ENCODE data around the gene PARD3B. TPM values are rescaled to one million over a fixed set of nuclear protein-coding genes. Genes with fewer than 3 reads are reported as not detected.

PARD3B gene
- total RNA-seq, 1 donor from 2014 or later, result 4.3 TPM

- no peak for ATAC-seq
These were observed 994.3 kb downstream of the PARD3B start for GRCh38 chr2:205539603-205540002.

GRCh38 chr2:205540036-205540435 is 994.8 kb downstream of the PARD3B start:
- ATAC-seq, result no peak

- no peak for ATAC-seq
These were observed 998.1 kb downstream of the PARD3B start for GRCh38 chr2:205543262-205543843.

GRCh38 chr2:205543937-205544702 is 998.8 kb downstream of the PARD3B start:
- no peak for ATAC-seq

DNA sequence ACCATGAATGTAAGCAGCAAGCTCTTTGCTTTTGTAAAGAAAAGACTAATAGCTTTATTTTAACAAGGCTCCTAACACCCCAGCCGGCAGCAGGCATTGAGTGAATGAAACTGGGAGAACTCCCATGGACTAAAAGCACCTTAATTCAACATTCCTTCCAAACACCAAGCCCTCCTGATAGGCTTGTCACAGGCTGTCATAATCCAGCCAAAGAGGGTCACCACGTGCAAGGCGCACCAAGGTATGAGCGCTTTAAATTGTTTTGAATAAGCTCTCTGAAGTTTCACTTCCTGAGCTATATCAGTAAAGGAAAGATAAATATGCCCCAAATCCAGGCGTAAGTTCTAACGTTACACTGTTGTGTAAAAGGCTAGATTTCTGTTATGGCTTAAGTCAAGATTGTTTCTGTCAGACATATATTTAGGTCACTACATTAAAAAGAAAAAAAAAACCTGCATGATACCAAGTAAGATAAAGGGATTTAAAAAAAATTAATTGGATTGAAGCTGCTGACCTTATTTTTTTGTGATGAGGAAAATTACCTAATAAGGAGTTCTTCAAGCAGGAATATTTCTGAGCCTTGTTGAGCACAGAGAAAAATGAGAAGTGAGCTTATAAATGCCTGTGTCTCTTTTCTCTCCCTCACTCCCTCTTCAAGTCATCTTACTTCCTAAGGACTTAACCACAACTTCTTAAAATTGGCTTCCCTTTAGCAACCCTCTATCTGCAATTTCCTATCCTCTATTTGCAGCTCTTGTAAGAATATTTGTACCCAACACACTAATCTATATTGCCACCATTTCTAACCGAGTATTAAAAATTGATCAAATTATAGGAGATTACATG is 1000.9 kb downstream of the PARD3B start:
- ATAC-seq, result no peak

DNA sequence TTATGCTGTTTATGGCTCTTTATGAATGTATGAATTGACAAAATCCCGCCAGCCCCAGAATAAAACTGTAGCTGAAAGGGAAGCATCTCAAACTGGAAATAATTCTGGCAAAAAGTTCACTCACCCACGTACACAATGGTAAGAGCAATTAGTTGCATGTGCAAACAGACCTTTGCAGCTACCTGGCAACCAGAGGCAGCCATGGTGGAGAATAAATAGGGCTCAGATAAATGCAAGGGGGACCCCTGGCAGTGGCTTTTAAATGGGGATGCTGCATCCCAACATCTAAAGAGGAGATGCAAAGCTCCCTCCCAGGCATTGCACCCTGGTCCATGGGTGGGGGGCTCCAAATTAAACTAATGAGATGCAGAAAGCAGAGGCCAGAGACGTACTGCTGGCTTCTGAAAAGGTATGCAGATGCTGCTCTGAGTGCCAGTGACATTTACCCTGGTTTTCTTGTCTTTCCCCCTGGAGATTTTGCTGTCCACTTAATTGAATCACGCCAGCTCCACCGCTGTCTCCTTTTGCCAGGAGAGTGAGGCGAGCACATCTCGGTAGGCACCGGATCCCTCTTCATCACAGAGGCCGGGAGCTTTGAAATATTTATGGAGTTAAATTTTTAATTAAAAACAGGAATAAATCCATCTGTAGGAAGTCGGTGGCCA is 1010.4 kb downstream of the PARD3B start:
- no peak for ATAC-seq

GRCh38 chr2:205556357-205556756 is 1011.1 kb downstream of the PARD3B start:
- no peak for ATAC-seq

DNA sequence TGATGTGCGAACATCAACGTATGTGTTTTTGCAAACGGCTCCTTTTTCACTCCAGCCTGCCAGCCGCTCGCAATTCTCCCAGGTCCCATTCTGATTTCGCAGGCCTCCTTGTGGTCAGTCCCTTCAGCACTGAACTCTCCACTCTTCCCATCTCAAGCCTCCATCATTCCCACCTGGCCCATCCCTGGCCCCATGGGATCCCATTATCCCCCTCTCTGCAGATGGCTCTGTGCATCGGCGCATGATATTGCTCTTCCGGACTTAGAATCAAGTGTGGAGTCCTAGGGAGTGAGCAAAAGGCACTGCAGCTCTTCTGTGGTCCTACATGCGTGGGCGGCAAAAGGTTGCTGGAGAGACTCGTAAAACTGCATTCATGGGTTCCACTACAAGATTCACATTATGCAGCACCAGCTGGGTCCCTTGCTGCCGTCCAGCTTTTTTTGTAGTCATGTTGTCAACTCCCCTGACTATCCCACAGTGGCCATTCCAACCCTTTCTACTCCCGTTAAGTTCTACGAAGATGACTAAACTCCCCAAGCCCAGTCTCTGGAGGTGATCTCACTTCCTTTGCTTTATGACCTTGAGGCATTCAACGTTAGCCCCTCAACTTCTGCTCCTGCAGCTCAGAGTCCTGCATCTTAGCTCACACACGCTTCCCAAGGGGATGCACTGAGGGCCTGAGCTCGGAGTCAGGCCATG is 1011.7 kb downstream of the PARD3B start:
- no peak for ATAC-seq

DNA sequence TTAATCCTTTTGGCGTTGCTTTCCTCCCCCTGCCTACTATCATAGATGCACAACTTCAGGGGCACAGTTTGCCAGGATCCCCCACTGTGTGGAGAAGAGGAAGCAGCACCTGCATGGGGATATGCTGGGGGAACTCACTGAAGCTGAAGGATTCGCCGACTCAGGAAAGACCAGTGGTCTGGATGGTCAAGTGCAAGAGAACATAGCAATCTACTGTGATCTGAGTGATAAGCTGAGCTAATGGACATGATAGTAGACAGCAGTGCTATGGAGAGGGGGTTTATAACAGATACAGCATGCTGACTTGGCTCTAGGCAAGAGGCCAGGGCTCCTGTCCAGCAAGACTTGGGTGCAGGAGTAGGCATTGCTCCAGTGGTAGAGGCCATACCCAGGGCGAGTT is 1012.6 kb downstream of the PARD3B start:
- ATAC-seq, result no peak

DNA sequence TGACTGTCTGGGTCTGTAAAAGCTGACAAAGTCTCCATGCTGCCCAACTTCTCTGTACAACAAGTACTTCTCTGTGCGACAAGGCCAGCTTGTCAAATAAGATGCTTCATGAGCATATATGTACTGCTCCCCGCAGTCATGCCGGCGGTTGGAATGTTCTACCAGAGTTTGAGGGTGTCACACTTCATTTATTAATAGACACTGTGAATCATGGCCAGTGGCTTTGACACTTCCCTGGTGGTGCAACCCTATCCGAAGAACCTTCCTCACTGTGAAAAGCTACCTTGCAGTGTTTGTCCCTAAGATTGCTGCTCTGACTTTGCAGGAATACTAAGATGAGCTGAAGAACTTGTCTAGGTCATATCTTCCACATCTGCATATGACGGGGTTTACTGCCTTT is 1016.2 kb downstream of the PARD3B start:
- no peak for ATAC-seq

DNA sequence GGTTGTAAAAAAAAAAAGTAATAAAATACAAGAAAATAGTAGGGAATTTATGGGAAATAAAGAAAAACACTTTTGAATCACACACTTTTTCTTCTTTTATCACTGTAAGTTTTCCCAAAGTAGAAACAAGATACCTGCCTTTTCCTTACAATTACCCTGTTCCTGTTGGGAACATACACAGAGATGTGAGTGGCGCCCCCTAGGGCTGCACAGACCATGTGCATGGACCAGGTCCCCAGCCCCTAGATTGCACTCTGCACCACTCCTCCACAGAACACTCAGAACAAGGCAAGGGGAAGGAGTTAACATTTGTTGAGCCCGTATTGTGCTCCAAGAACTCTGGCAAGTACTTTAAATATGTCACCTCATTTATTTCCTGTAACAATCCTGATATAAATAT is 1018.4 kb downstream of the PARD3B start:
- no peak for ATAC-seq

DNA sequence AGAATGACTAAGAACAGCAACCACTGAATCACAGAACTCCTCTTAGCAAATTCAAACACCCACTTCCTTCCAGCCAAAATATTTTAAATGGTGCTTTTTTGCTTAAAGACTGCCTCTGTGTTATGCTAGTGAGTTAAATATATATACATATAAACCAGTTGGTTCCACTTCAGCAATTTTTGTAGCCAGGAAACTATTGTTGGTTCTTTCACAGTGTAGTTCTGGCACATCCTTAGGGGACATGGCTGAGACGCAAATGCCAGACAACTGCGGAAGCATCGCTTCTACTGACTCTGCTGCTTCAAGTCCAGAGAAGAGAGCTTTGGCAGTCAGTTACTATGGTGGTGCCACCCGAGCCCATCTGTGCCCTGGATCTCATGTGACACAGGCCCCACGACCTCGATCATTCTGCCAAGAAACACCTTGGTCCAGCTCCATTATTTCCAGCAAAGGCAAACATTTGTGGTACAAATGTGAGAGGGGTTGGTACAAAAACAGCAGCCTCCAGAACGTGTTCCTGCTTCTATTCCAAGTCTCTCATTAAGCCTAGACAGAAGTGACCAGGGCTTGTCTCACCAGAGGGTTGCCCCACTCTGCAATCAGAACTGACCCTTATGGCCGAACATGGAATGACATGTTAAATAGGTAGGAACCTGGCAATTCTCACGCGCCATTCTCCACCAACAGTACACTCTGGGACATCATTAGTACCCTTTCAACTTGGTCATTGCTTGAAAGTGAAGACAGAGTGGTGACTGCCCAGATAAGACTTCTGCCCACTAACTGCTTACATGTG is 1019.3 kb downstream of the PARD3B start:
- ATAC-seq, result no peak

DNA sequence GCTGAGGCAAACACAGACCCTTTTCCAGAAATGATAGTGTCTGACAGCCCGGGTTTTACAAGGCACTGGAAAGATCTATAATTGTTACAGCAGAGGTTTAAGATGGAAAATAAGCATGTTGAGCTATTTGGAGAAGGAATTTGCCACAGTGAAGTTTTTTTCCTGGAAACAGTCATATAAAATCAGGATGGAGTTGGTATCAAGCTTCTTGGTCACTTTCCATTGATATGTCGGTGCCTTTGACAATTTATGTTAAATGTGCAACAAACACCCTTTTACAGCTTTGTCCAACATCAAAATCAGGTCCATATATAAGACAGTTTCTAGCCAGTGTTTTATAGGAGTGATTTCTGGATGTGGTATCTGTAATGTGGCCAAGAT is 1019.9 kb downstream of the PARD3B start:
- no peak for ATAC-seq

- ATAC-seq, result no peak
These were observed 1021.4 kb downstream of the PARD3B start for GRCh38 chr2:205566606-205567168.

DNA sequence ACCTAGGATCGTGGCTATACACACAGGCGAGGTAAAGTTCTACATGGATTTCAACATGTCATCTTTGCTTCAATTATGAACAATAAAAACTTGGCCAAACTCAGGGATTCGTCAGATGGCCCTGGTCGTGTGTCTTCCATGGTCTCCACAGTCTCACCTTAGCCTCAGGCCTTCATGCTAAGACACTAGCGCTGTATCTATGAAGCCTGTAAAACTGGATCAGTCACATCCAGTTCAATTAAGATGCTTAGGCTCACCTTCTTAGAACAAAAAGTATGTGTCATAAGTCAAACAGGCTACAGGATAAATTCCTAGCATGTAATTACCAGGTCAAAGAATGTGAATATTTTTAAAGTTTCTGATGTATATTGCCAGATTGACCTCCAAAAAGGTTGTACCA is 1023.3 kb downstream of the PARD3B start:
- ATAC-seq, result peak; percentile 99

- ATAC-seq, result no peak
These were observed 1025.4 kb downstream of the PARD3B start for GRCh38 chr2:205570648-205571047.

DNA sequence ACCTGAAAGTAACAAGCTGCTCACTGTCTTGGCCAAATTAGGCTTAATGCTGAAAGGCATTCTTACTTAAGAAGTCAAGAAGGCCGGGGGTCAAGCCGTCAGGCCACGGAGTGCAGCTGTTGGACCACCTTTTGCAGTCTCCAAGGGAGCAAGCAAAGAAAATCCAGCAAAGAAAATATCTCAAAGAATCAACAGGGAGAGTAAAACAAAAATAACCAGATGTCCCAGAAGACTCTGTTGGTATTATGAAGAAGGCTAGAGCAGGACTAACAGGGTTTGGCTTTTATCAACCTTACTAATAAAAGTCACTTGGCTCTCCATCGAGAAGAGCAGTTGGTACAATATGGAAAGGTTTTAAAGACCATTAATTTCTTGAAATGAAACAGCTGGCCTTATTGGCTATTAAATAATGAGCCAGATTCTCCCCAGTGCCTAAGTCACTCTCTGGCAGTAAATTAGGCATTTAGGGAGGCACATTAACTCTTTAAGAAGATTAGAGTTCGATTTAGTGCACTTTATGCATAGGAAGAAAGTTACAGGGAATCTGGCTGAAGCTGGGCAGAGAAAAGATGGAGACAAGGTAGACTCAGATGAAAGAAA is 1026.2 kb downstream of the PARD3B start:
- ATAC-seq, result no peak

- peak; percentile 46 for ATAC-seq
These were observed 1028.7 kb downstream of the PARD3B start for GRCh38 chr2:205574001-205574400.

DNA sequence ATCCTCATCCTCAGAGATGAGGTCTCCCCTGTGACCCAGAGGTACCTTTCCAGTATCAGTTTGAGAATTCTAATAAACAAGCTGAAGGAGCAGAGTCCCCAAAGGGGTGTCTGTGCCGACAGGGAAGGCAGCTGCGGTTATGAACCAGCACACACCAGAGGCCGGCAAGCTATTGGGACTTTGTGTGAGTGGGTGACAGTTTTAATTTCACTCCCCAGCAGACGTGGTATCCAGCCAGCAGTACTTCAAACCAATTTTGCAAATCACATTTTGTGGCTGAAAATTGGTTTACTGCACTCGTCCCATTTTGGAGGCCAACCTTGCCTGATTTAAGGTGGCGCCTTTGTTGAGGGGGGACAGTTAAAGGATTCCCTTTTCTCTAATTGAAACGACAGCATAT is 1034.1 kb downstream of the PARD3B start:
- no peak for ATAC-seq

DNA sequence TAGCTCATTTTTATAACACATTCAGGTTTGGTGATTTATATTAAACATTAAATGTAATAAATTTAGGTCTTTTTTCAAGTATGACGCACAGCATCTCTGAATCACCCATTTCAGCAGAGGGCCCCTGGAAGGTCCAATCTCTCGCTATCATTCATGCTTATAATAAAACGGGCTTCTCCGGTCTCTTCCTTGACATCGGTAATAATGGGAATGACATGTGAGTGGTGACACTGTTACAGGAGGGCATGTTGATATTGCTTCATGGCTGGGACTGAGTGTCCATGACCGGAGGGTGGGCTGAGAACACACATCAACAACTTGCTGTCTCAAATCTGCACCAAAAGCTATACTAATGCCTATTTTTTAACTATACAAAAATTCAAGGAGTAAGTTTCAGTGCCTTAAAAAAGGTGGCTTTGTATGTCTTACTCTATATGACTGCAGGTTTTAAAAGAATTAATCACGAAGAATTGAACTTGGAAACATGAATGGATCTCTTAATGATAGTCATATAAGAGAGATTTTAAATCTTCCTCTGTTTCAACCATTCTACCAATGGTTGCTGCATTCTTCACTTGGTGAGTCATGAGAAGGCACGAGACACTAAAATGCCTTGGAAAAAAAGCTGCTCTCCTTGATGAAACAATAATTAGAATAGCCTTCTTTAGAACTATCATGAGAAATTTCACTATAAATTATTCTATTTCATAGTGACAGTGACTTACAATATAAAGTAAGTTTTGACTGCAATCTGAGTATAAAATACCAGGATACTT is 1035.1 kb downstream of the PARD3B start:
- ATAC-seq, result no peak

All from esophagus mucosa (tissue), 1 donor.